HepG2 (cell line): ENCODE measurements around the gene TXN2. TPM values are rescaled to one million over a fixed set of nuclear protein-coding genes. Genes with fewer than 3 reads are reported as not detected.

Experiments used
- ARID2 ChIP-seq: sonication (generic); formaldehyde crosslinking; IDR thresholded peaks from 2 replicates; pipeline ENCODE4 v1.8.1; 2022; ENCODE audit warnings: mild to moderate bottlenecking, missing genetic modification reagents, borderline replicate concordance
- CBFB ChIP-seq: sonication (generic); formaldehyde crosslinking; IDR thresholded peaks from 2 replicates; pipeline ENCODE4 v1.4.0; 2020; ENCODE audit warnings: missing genetic modification reagents
- KDM4B ChIP-seq: sonication (generic); formaldehyde crosslinking; IDR thresholded peaks from 2 replicates; pipeline ENCODE4 v1.4.0; 2020; ENCODE audit warnings: missing genetic modification reagents
- MATR3 ChIP-seq: sonication (generic); formaldehyde crosslinking; IDR thresholded peaks from 2 replicates; pipeline ENCODE4 v1.4.0; 2020; ENCODE audit warnings: missing genetic modification reagents
- NPAS2 ChIP-seq: sonication (generic); formaldehyde crosslinking; IDR thresholded peaks from 2 replicates; pipeline ENCODE4 v1.8.0; 2022; ENCODE audit warnings: mild to moderate bottlenecking, missing genetic modification reagents, borderline replicate concordance
- PAF1 ChIP-seq: IDR thresholded peaks from 2 replicates; pipeline ENCODE4 v1.6.1; 2016; ENCODE audit warnings: missing genetic modification reagents, missing compliant biosample characterization
- PHF8 ChIP-seq: sonication (generic); formaldehyde crosslinking; IDR thresholded peaks from 2 replicates; pipeline ENCODE4 v1.5.0; 2020; ENCODE audit warnings: missing genetic modification reagents
- RBM22 ChIP-seq: fragments of 200-400 bp; formaldehyde crosslinking; optimal IDR thresholded peaks from 2 replicates; pipeline ENCODE3; 2017; ENCODE audit warnings: mild to moderate bottlenecking, low read length, moderate library complexity
- SATB2 ChIP-seq: sonication (generic); formaldehyde crosslinking; IDR thresholded peaks from 2 replicates; pipeline ENCODE4 v1.5.0; 2020; ENCODE audit warnings: missing genetic modification reagents
- SETDB1 ChIP-seq: sonication (generic); formaldehyde crosslinking; IDR thresholded peaks from 2 replicates; pipeline ENCODE4 v1.5.1; 2020; ENCODE audit warnings: missing genetic modification reagents, mild to moderate bottlenecking, borderline replicate concordance
- SPEN ChIP-seq: sonication (generic); formaldehyde crosslinking; IDR thresholded peaks from 2 replicates; pipeline ENCODE4 v1.5.1; 2020; ENCODE audit warnings: low read depth, mild to moderate bottlenecking, missing genetic modification reagents
- ZFP41 ChIP-seq: sonication (generic); formaldehyde crosslinking; IDR thresholded peaks from 2 replicates; pipeline ENCODE4 v1.4.0; 2020; ENCODE audit warnings: mild to moderate bottlenecking, missing genetic modification reagents, borderline replicate concordance
- ZNF317 ChIP-seq: sonication (generic); formaldehyde crosslinking; IDR thresholded peaks from 2 replicates; pipeline ENCODE4 v1.5.0; 2020; ENCODE audit warnings: mild to moderate bottlenecking, missing genetic modification reagents
- ZNF33B ChIP-seq: sonication (generic); formaldehyde crosslinking; IDR thresholded peaks from 2 replicates; pipeline ENCODE4 v1.5.1; 2020; ENCODE audit warnings: mild to moderate bottlenecking, missing genetic modification reagents
- ZNF496 ChIP-seq: sonication (generic); formaldehyde crosslinking; IDR thresholded peaks from 2 replicates; pipeline ENCODE4 v1.8.1; 2023; ENCODE audit warnings: mild to moderate bottlenecking, moderate library complexity, missing genetic modification reagents; ENCODE audit not compliant: insufficient replicate concordance
- ZSCAN21 ChIP-seq: sonication (generic); formaldehyde crosslinking; IDR thresholded peaks from 2 replicates; pipeline ENCODE4 v1.8.0; 2022; ENCODE audit warnings: mild to moderate bottlenecking, missing genetic modification reagents, moderate library complexity, borderline replicate concordance
- polyA plus RNA-seq, 8 experiments: library from polyadenylated mRNA; depleted of rRNA in 3 of 8; stranded (reverse) in 7 of 8; unstranded in 1 of 8; fragments of >200 nt; fragmentation: Illumina TruSeq in 4 of 8; extraction: Trizol in 4 of 8; gene quantifications; 2 replicates each; pipeline versions ENCODE4 v1.2.1 to v1.2.3, GENCODE V29; 2011 to 2016; ENCODE audit warnings: low read depth in 4 of 8, missing spikeins in 1 of 8, mixed read lengths in 1 of 8; ENCODE audit not compliant: insufficient read depth in 1 of 8
- total RNA-seq, 5 experiments: library from RNA; depleted of rRNA; stranded (reverse); fragments of >200 nt; fragmentation: Illumina TruSeq; extraction: Trizol; gene quantifications; 2 replicates each; pipeline ENCODE4 v1.2.3, GENCODE V29; 2016; ENCODE audit warnings: low read depth in 1 of 5
- TF ChIP-seq, protein P1 (sequence below): sonication (generic); formaldehyde crosslinking; IDR thresholded peaks from 2 replicates; pipeline ENCODE4 v1.5.1; 2020; ENCODE audit warnings: mild to moderate bottlenecking, missing genetic modification reagents, borderline replicate concordance
- TF ChIP-seq, protein P2 (sequence below): sonication (generic); formaldehyde crosslinking; IDR thresholded peaks from 2 replicates; pipeline ENCODE4 v1.4.0; 2020; ENCODE audit warnings: missing genetic modification reagents
- TF ChIP-seq, protein P3 (sequence below): sonication (generic); formaldehyde crosslinking; IDR thresholded peaks from 2 replicates; pipeline ENCODE4 v1.8.1; 2023; ENCODE audit warnings: mild to moderate bottlenecking, missing genetic modification reagents
- TF ChIP-seq, protein P4 (sequence below): sonication (generic); formaldehyde crosslinking; IDR thresholded peaks from 2 replicates; pipeline ENCODE4 v1.8.1; 2023; ENCODE audit warnings: mild to moderate bottlenecking, missing genetic modification reagents, borderline replicate concordance

TXN2 gene
- total and polyA plus RNA-seq, 2 of the 13 experiments (the other 11 are each of a cell fraction or from before 2014, with no cell fraction given): 41.4 to 109 TPM

DNA sequence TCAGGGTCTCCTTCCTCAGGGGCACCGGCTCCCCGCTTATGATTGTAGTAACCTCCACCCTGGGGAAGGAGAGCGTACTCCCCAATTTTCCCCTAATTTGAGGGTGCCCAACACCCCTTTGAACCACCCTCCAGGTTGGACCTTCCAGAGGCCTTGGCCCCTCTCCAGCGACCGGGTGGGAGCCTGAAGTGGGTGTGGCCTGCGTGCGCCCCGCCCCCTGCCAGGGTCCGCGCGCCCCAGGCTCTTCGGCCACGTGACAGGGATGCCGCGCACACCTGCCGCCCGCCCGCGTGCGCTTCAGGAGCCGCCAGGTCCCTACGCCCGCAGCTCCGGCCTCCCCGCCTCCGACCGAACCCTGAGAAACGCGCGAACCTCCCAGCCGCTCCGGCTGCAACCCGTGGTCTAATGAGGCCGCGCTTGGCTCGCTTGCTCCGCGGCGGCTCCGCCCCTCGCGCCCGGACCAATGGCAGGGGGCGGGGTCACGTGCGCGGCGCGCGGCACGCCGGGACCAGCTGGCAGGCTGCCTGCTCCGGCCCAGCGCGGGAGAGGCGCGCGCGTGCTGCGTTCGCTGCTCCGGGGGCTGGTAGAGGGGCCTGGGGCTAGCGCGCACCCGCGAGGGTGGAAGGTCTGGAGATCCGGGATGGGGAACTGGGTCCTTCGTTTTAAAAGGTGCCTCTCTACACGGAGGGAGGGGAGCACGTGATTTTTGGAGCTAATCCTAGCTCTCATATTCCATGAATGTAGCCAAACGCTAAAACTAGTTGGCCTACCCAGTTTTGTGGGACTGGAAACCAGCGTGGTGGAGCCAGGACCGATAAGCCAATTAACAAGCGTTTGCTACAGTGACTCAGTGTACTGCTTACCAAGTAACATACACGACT lies 25.4 kb upstream of the TXN2 start, which contains the start of gene FOXRED2 (continued):
- TF ChIP-seq, protein P1, sequence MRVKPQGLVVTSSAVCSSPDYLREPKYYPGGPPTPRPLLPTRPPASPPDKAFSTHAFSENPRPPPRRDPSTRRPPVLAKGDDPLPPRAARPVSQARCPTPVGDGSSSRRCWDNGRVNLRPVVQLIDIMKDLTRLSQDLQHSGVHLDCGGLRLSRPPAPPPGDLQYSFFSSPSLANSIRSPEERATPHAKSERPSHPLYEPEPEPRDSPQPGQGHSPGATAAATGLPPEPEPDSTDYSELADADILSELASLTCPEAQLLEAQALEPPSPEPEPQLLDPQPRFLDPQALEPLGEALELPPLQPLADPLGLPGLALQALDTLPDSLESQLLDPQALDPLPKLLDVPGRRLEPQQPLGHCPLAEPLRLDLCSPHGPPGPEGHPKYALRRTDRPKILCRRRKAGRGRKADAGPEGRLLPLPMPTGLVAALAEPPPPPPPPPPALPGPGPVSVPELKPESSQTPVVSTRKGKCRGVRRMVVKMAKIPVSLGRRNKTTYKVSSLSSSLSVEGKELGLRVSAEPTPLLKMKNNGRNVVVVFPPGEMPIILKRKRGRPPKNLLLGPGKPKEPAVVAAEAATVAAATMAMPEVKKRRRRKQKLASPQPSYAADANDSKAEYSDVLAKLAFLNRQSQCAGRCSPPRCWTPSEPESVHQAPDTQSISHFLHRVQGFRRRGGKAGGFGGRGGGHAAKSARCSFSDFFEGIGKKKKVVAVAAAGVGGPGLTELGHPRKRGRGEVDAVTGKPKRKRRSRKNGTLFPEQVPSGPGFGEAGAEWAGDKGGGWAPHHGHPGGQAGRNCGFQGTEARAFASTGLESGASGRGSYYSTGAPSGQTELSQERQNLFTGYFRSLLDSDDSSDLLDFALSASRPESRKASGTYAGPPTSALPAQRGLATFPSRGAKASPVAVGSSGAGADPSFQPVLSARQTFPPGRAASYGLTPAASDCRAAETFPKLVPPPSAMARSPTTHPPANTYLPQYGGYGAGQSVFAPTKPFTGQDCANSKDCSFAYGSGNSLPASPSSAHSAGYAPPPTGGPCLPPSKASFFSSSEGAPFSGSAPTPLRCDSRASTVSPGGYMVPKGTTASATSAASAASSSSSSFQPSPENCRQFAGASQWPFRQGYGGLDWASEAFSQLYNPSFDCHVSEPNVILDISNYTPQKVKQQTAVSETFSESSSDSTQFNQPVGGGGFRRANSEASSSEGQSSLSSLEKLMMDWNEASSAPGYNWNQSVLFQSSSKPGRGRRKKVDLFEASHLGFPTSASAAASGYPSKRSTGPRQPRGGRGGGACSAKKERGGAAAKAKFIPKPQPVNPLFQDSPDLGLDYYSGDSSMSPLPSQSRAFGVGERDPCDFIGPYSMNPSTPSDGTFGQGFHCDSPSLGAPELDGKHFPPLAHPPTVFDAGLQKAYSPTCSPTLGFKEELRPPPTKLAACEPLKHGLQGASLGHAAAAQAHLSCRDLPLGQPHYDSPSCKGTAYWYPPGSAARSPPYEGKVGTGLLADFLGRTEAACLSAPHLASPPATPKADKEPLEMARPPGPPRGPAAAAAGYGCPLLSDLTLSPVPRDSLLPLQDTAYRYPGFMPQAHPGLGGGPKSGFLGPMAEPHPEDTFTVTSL (CRISPR knock-in tag): no peak
- TF ChIP-seq CBFB (peak; percentile 69), NPAS2 (CRISPR knock-in tag) (no peak), ZSCAN21 (CRISPR knock-in tag) (peak; percentile 98), SPEN (CRISPR knock-in tag) (peak; percentile 94), SETDB1 (CRISPR knock-in tag) (no peak), SATB2 (CRISPR knock-in tag) (peak; percentile 67; the same call in 1 of the 2 replicates), ZNF317 (CRISPR knock-in tag) (peak; percentile 64; the same call in 1 of the 2 replicates), MATR3 (no peak), KDM4B (peak; percentile 56; the same call in 1 of the 2 replicates), RBM22 (no peak), PAF1 (CRISPR knock-in tag) (no peak), ARID2 (CRISPR knock-in tag) (peak; percentile 67; the same call in 1 of the 2 replicates), ZFP41 (peak; percentile 94; the same call in 1 of the 2 replicates), ZNF496 (peak; percentile 42), PHF8 (CRISPR knock-in tag) (peak; percentile 79), ZNF33B (CRISPR knock-in tag) (peak; percentile 97)
- TF ChIP-seq, protein P2, sequence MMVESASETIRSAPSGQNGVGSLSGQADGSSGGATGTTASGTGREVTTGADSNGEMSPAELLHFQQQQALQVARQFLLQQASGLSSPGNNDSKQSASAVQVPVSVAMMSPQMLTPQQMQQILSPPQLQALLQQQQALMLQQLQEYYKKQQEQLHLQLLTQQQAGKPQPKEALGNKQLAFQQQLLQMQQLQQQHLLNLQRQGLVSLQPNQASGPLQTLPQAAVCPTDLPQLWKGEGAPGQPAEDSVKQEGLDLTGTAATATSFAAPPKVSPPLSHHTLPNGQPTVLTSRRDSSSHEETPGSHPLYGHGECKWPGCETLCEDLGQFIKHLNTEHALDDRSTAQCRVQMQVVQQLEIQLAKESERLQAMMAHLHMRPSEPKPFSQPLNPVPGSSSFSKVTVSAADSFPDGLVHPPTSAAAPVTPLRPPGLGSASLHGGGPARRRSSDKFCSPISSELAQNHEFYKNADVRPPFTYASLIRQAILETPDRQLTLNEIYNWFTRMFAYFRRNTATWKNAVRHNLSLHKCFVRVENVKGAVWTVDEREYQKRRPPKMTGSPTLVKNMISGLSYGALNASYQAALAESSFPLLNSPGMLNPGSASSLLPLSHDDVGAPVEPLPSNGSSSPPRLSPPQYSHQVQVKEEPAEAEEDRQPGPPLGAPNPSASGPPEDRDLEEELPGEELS (CRISPR knock-in tag): peak; percentile 47; the same call in 1 of the 2 replicates
- TF ChIP-seq, protein P3, sequence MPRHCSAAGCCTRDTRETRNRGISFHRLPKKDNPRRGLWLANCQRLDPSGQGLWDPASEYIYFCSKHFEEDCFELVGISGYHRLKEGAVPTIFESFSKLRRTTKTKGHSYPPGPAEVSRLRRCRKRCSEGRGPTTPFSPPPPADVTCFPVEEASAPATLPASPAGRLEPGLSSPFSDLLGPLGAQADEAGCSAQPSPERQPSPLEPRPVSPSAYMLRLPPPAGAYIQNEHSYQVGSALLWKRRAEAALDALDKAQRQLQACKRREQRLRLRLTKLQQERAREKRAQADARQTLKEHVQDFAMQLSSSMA (CRISPR knock-in tag): peak; percentile 89; the same call in 1 of the 2 replicates
- TF ChIP-seq, protein P4, sequence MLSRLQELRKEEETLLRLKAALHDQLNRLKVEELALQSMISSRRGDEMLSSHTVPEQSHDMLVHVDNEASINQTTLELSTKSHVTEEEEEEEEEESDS (CRISPR knock-in tag): peak; percentile 97
